GM12873 (cell line): ENCODE data around the gene RNPEPL1.
A peak's percentile ranks its signal among the peaks of the same experiment; 100 is the strongest.

Source experiments
- CTCF ChIP-seq: IDR thresholded peaks from 2 replicates; pipeline ENCODE4 v1.5.1; 2012; ENCODE audit warnings: low read depth, mild to moderate bottlenecking, moderate library complexity, low read length, control low read depth; ENCODE audit not compliant: insufficient read depth; ENCODE audit errors: missing control alignments

Gene RNPEPL1

GRCh38 chr2:240622531-240623235, 54.4 kb downstream of the RNPEPL1 start:
- no peak for TF ChIP-seq CTCF

- TF ChIP-seq CTCF: no peak
These were observed 55.3 kb downstream of the RNPEPL1 start for GRCh38 chr2:240623531-240624010.

- no peak for TF ChIP-seq CTCF
These were observed 56.0 kb downstream of the RNPEPL1 start for GRCh38 chr2:240624011-240624949.

GRCh38 chr2:240624950-240625621, 56.8 kb downstream of the RNPEPL1 start, which contains the start of gene GPR35:
Gene GPR35 (plus strand): TSS chr2:240625480. CDS start chr2:240629953, 4,473 bp downstream.
- TF ChIP-seq CTCF: peak; percentile 17

GRCh38 chr2:240626531-240627300, 58.4 kb downstream of the RNPEPL1 start:
- TF ChIP-seq CTCF: no peak

GRCh38 chr2:240627736-240628506, 59.6 kb downstream of the RNPEPL1 start:
- TF ChIP-seq CTCF: no peak
